GM13976 (cell line): Measurements from ENCODE around the gene TEN1.

Experiments
- DNase-seq: peaks from one replicate; pipeline ENCODE4 v3.0.0; 2012; ENCODE audit warnings: low spot score
- CTCF ChIP-seq: IDR thresholded peaks from 2 replicates; pipeline ENCODE4 v1.5.1; 2012; ENCODE audit warnings: borderline replicate concordance, mild to moderate bottlenecking; ENCODE audit not compliant: insufficient read depth; ENCODE audit errors: extremely low read depth, missing control alignments, control extremely low read depth
- in situ Hi-C: fragments of 300-500 bp; cut with MboI; formaldehyde crosslinking; loops from one replicate; pipeline ENCODE4 v1.12.0; 2022; ENCODE audit warnings: low sequenced_read_pairs, mixed read lengths, inconsistent platforms; ENCODE audit not compliant: unreplicated experiment

Gene TEN1

DNA sequence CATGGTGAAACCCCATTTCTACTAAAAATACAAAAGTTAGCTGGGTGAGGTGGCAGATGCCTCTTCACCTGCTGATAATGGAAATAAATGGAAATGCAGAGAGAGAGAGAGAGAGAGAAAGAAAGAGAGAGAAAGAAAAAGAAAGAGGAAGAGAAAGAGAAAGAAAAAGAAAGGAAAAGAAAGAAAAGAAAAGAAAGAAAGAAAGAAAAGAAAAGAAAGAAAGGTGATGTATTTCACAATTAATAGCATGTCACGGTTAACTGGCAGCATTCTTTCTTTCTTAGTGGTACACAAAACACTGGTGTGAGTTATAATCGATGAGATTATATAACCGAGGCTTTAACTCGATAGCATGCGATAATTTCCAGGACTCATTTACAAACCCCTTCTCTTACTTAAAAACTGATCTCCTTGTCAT, 3.3 kb upstream of the TEN1 start:
- in situ Hi-C loops, result no loop called here
- no peak for TF ChIP-seq CTCF
- DNase-seq, result no peak

DNA sequence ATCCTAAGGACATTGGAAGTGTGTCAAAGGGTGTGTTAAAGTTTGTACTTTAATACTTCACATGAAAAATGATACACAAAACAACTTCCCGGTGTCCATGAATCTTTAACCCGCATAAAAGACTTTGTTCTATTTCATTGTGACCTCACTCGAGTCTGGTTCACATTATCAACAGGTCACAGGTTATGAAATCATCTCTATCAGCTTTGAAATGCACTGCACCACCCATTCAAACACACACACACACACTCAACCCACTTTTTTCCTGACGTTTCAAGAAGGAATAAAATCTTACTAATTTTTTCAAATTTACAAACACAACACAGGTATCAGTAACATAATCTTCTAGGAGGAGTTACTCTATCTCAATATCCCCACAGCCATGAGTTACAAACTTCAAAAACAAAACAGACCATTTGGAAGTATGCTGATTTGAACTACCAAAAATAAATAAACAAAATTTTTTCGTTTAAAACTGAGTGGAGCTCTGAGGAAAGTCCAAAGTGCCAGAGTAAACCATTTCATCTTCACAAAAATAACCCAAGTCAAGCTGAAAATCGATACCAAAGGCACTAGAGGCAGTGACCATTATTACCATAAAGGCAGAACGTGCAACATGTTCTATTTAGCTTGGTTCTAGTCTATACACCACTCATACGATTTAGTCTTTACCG, 2.7 kb upstream of the TEN1 start:
- no peak for TF ChIP-seq CTCF
- DNase-seq, result no peak
- in situ Hi-C loops, result no loop called here

- in situ Hi-C loops, result no loop called here
- TF ChIP-seq CTCF, result no peak
- DNase-seq, result no peak
These were observed 706 bp downstream of the TEN1 start for GRCh38 chr17:75979705-75980187.

GRCh38 chr17:75980188-75981018, 1.4 kb downstream of the TEN1 start:
- no peak for TF ChIP-seq CTCF
- in situ Hi-C loops, result no loop called here
- no peak for DNase-seq

DNA sequence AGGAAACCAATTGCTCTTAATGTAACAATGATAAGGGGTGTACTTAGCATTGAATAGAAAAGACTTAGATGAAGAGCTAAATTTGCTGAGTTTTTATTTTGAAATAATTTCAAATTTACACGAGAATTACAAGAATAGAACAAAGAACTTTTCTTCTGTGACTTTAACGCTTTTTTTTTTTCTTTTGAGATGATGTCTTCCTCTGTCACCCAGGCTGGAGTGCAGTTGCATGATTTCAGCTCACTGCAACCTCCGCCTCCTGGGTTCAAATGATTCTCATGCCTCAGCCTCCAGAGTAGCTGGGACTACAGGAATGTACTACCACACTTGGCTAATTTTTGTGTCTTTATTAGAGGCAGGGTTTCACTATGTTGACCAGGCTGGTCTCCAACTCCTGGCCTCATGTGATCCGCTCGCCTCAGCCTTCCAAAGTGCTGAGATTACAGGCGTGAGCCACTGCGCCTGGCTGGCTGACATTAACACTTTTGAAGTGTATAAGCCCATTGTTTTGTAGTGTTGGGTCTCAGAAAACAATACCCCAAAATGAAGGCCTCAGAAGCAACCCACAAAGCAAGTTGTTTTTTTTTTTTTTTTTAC, 2.1 kb downstream of the TEN1 start:
- TF ChIP-seq CTCF, result no peak
- DNase-seq, result no peak
- in situ Hi-C loops, result no loop called here

DNA sequence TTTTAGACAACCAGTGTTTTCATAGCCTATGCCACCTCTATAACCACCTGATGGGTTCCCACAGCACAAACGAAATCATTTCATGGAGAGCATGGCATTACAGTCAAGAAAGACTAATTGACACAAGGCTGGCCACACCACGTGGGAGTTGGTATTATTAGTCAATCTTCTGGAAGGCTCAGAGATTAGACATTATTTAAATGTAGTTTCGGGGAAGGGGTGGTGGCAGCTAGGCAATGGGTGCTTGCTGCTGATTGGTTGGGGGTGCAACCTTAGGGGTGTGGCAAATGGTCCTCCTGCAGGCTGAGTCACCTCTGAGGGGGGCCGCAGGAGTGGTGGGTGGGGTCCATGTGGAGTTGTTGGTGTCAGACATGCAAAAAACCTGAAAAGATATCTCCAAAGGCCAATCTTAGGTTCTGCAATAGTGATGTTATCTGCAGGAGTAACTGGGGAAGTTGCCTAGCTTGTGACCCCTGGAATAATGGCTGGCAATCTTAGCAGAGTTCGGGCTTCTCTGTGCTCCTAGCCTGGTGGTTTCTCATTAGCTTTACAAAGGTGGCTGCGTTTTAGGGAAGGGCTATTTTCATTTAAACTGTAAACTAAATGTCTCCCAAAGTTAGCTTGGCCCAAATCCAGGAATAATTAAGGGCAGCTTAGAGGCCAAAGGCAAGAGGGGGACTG, 4.6 kb downstream of the TEN1 start:
- in situ Hi-C loops, result no loop called here
- DNase-seq, result no peak

More for the DNA sequence above, 4.6 kb downstream of the TEN1 start:
- TF ChIP-seq CTCF, result no peak
